ENCODE measurements around the gene LRRTM1.

- TF ChIP-seq RAD21 (IDR thresholded peaks at IDR 0.05; ENCODE audit: low read depth) (no peak), EP300 (IDR thresholded peaks at IDR 0.05; ENCODE audit: borderline replicate concordance) (no peak), TCF12 (IDR thresholded peaks at IDR 0.05; ENCODE audit: low read depth) (no peak), USF1 (IDR thresholded peaks at IDR 0.05) (no peak), NFIC (IDR thresholded peaks at IDR 0.05) (no peak)
Observed at GRCh38 chr2:80348953-80349352, 44.4 kb upstream of the LRRTM1 start.
